Measurements from ENCODE around the gene HHLA2. TPM values are rescaled to one million over a fixed set of nuclear protein-coding genes. Genes with fewer than 3 reads are reported as not detected.
"Not testable (repeated sequence)": the region's sequence is repeated elsewhere in the genome, so short reads cannot be mapped to it uniquely, and the experiment has no call there.

Gene HHLA2
- total RNA-seq, 1 donor from 2014 or later = 0.26 TPM

GRCh38 chr3:108271626-108272025 is 24.7 kb upstream of the HHLA2 start:
- no peaks in the 10 kb centered on the region for H3K27me3 ChIP-seq
- ATAC-seq (no peak), DNase-seq (no peak)
- H3K36me3 ChIP-seq = no peaks in the 10 kb centered on the region
- TF ChIP-seq, protein P1, sequence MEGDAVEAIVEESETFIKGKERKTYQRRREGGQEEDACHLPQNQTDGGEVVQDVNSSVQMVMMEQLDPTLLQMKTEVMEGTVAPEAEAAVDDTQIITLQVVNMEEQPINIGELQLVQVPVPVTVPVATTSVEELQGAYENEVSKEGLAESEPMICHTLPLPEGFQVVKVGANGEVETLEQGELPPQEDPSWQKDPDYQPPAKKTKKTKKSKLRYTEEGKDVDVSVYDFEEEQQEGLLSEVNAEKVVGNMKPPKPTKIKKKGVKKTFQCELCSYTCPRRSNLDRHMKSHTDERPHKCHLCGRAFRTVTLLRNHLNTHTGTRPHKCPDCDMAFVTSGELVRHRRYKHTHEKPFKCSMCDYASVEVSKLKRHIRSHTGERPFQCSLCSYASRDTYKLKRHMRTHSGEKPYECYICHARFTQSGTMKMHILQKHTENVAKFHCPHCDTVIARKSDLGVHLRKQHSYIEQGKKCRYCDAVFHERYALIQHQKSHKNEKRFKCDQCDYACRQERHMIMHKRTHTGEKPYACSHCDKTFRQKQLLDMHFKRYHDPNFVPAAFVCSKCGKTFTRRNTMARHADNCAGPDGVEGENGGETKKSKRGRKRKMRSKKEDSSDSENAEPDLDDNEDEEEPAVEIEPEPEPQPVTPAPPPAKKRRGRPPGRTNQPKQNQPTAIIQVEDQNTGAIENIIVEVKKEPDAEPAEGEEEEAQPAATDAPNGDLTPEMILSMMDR (IDR thresholded peaks at IDR 0.05) = no peak
- H3K9me3 ChIP-seq = no peaks in the 10 kb centered on the region
- no peaks in the 10 kb centered on the region for H3K4me1 ChIP-seq
- intact Hi-C loops (cut with DNase I) = no loop called here
- H3K27ac ChIP-seq = no peak overlapping the region
- no peak overlapping the region for H3K4me3 ChIP-seq

DNA sequence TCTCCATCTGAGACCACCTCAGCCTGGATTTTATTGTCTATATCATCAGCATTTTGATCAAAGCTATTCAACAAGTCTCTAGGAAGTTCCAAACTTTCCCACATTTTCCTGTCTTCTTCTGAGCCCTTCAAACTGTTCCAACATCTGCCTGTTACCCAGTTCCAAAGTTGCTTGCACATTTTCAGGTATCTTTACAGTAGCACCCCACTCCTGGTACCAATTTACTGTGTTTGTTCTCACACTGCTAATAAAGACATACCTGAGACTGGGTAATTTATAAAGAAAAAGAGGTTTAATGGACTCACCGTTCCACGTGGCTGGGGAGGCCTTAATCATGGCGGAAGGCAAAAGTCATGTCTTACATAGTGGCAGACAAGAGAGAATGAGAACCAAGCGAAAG is 17.3 kb upstream of the HHLA2 start:
- DNase-seq; H3K27ac ChIP-seq; intact Hi-C loops (cut with DNase I); ATAC-seq; H3K4me1 ChIP-seq; H3K27me3 ChIP-seq; H3K4me3 ChIP-seq; H3K36me3 ChIP-seq: not testable (repeated sequence)
- H3K9me3 ChIP-seq = peaks cover 11% of the 10 kb centered on the region

- Histone ChIP-seq H3K27ac (no peak overlapping the region), H3K4me1 (no peaks in the 10 kb centered on the region), H3K4me3 (no peak overlapping the region), H3K27me3 (no peaks in the 10 kb centered on the region), H3K9me3 (peaks cover 11% of the 10 kb centered on the region), H3K36me3 (no peaks in the 10 kb centered on the region)
- TF ChIP-seq, protein P1 (IDR thresholded peaks at IDR 0.05) = no peak
- intact Hi-C loops (cut with DNase I) = no loop called here
- ATAC-seq = no peak
- DNase-seq = no peak
Measured at GRCh38 chr3:108280476-108280875, 15.9 kb upstream of the HHLA2 start.

DNA sequence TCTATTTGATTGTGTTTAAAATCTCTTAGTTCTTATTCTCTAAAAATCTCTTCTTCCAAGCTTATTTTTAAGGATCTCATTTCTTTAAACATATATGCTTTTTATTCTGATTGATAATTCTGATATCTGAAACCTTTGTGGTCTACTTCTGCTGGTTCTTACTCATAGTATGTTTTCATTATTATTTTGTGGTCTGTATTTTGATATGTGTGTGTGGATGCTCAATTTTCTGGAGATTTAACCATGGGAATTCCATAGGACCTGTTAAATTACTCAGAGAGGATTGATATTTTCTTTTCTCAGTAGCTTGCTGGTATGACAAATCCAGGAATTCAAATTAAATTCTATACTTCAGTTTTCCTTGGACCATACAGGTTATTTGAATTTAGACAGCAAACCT is 14.7 kb upstream of the HHLA2 start:
- no peak for DNase-seq
- no peak overlapping the region for H3K27ac ChIP-seq
- no peaks in the 10 kb centered on the region for H3K4me1 ChIP-seq
- H3K36me3 ChIP-seq = no peaks in the 10 kb centered on the region
- intact Hi-C loops (cut with DNase I) = no loop called here
- H3K9me3 ChIP-seq = peaks cover 11% of the 10 kb centered on the region
- TF ChIP-seq, protein P1 (IDR thresholded peaks at IDR 0.05) = no peak
- ATAC-seq = no peak
- no peak overlapping the region for H3K4me3 ChIP-seq
- no peaks in the 10 kb centered on the region for H3K27me3 ChIP-seq

DNA sequence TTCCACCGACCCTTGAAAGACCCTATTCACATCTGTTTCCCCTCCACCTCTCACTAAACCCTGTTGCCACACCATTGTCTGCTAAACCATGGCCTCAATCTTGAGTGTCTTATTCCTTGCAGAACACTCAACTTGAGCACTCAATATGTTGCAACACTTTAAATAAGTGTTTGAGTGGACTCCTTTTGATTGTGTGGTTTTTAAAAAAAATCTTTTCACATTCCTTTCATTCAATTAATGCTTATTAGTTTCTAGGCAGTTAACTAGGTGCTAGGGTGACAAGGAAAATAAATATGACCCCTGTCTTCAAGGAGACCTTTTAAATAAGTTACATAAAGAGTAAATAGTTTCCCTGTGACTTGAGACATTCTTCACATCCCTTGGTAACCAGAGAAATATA is 13.3 kb upstream of the HHLA2 start:
- no peak for DNase-seq
- peak overlapping the region; percentile 63 for H3K27ac ChIP-seq
- no peaks in the 10 kb centered on the region for H3K4me1 ChIP-seq
- peak; percentile 83 for ATAC-seq
- H3K9me3 ChIP-seq = peaks cover 11% of the 10 kb centered on the region
- intact Hi-C loops (cut with DNase I) = no loop called here
- H3K27me3 ChIP-seq = no peaks in the 10 kb centered on the region
- no peaks in the 10 kb centered on the region for H3K36me3 ChIP-seq
- H3K4me3 ChIP-seq = no peak overlapping the region
- TF ChIP-seq, protein P1 (IDR thresholded peaks at IDR 0.05) = no peak

DNA sequence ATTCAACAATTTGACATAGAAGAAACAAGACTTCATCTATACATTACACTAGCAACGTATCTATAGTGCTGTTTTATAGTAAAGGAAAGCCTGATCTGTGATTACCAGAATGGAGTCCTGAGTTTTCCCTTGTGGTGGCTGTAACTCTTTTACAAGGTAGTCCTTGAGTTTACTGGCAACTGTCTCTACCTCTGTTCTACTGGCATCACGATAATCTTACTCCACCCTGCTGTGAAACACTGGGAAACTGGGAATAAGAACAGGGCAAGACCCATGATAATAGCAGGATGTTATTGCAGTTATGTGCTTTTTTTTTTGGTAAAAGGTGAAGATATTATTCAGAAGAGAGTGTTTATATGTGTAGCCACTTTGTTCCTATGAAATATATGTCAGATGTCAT is 12.4 kb upstream of the HHLA2 start:
- DNase-seq (no peak), ATAC-seq (no peak)
- Histone ChIP-seq H3K27ac (peak overlapping the region; percentile 63), H3K9me3 (peaks cover 7% of the 10 kb centered on the region), H3K4me1 (no peaks in the 10 kb centered on the region), H3K4me3 (no peak overlapping the region), H3K27me3 (no peaks in the 10 kb centered on the region), H3K36me3 (no peaks in the 10 kb centered on the region)
- intact Hi-C loops (cut with DNase I) = no loop called here
- TF ChIP-seq, protein P1 (IDR thresholded peaks at IDR 0.05) = no peak
